Measurements from ENCODE around the gene MAP3K19. TPM values are rescaled to one million over a fixed set of nuclear protein-coding genes. Genes with fewer than 3 reads are reported as not detected.

MAP3K19 gene
- total RNA-seq, 1 donor = not detected

GRCh38 chr2:135004005-135004746 is 43.1 kb downstream of the MAP3K19 start:
- no peak overlapping the region for H3K4me3 ChIP-seq (ENCODE audit: insufficient read depth, low read length)
- peak overlapping the region; percentile 5 for H3K4me2 ChIP-seq (ENCODE audit: insufficient read depth, low read length)
- no peaks in the 10 kb centered on the region for H3K9me3 ChIP-seq (ENCODE audit: low read depth, low read length)
- H3K36me3 ChIP-seq (ENCODE audit: insufficient read depth, low read length) = no peaks in the 10 kb centered on the region
- H3K27ac ChIP-seq (ENCODE audit: low read depth, low read length) = no peak overlapping the region
- H4K20me1 ChIP-seq (ENCODE audit: insufficient read depth, low read length) = no peaks in the 10 kb centered on the region
- TF ChIP-seq CTCF (IDR thresholded peaks at IDR 0.05; ENCODE audit: extremely low read depth, low read depth, low read length) = peak; percentile 98
- no peaks in the 10 kb centered on the region for H3K79me2 ChIP-seq (ENCODE audit: insufficient read depth, low read length)
- H3K4me1 ChIP-seq (ENCODE audit: insufficient read depth, low read length) = peaks cover 4% of the 10 kb centered on the region
- peaks cover 15% of the 10 kb centered on the region for H3K27me3 ChIP-seq (ENCODE audit: insufficient read depth, low read length)
- peak overlapping the region; percentile 35 for H2AFZ ChIP-seq (ENCODE audit: low read length)
- DNase-seq (ENCODE audit: insufficient read length, low spot score, missing footprints) = peak; percentile 91

DNA sequence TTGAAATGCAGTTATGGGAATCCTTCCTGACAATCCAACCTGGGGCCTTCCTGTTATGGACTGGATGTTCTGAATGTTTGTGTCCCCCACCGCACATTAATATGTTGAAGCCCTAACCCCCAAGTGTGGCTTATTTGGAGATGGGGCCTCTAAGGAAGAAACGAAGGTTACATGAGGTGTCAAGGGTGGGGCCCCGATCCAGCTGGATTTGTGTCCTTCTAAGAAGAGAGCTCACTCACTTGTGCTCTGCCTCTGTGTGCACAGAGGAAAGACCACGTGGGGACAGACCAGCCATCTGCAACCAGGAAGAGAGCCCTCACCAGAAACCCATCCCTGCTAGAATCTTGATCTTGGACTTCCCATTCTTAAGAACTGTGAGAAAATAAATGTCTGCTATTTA is 44.4 kb downstream of the MAP3K19 start:
- Histone ChIP-seq H3K79me2 (ENCODE audit: insufficient read depth, low read length) (no peaks in the 10 kb centered on the region), H3K4me2 (ENCODE audit: insufficient read depth, low read length) (no peak overlapping the region), H3K9me3 (ENCODE audit: low read depth, low read length) (no peaks in the 10 kb centered on the region), H2AFZ (ENCODE audit: low read length) (no peak overlapping the region), H3K27me3 (ENCODE audit: insufficient read depth, low read length) (peaks cover 19% of the 10 kb centered on the region), H4K20me1 (ENCODE audit: insufficient read depth, low read length) (no peaks in the 10 kb centered on the region), H3K27ac (ENCODE audit: low read depth, low read length) (no peak overlapping the region), H3K4me1 (ENCODE audit: insufficient read depth, low read length) (peaks cover 4% of the 10 kb centered on the region), H3K36me3 (ENCODE audit: insufficient read depth, low read length) (no peaks in the 10 kb centered on the region), H3K4me3 (ENCODE audit: insufficient read depth, low read length) (no peak overlapping the region)
- DNase-seq (ENCODE audit: insufficient read length, low spot score, missing footprints) = no peak
- no peak for TF ChIP-seq CTCF (IDR thresholded peaks at IDR 0.05; ENCODE audit: extremely low read depth, low read depth, low read length)

- H3K79me2 ChIP-seq (ENCODE audit: insufficient read depth, low read length) = no peaks in the 10 kb centered on the region
- no peaks in the 10 kb centered on the region for H3K36me3 ChIP-seq (ENCODE audit: insufficient read depth, low read length)
- no peak overlapping the region for H3K4me3 ChIP-seq (ENCODE audit: insufficient read depth, low read length)
- H4K20me1 ChIP-seq (ENCODE audit: insufficient read depth, low read length) = no peaks in the 10 kb centered on the region
- H3K27ac ChIP-seq (ENCODE audit: low read depth, low read length) = no peak overlapping the region
- DNase-seq (ENCODE audit: insufficient read length, low spot score, missing footprints) = no peak
- peaks cover 1% of the 10 kb centered on the region for H3K4me1 ChIP-seq (ENCODE audit: insufficient read depth, low read length)
- peaks cover 11% of the 10 kb centered on the region for H3K27me3 ChIP-seq (ENCODE audit: insufficient read depth, low read length)
- TF ChIP-seq CTCF (IDR thresholded peaks at IDR 0.05; ENCODE audit: extremely low read depth, low read depth, low read length) = no peak
- no peak overlapping the region for H2AFZ ChIP-seq (ENCODE audit: low read length)
- H3K4me2 ChIP-seq (ENCODE audit: insufficient read depth, low read length) = no peak overlapping the region
- no peaks in the 10 kb centered on the region for H3K9me3 ChIP-seq (ENCODE audit: low read depth, low read length)
These were observed 47.7 kb downstream of the MAP3K19 start for GRCh38 chr2:134999521-134999920.

DNA sequence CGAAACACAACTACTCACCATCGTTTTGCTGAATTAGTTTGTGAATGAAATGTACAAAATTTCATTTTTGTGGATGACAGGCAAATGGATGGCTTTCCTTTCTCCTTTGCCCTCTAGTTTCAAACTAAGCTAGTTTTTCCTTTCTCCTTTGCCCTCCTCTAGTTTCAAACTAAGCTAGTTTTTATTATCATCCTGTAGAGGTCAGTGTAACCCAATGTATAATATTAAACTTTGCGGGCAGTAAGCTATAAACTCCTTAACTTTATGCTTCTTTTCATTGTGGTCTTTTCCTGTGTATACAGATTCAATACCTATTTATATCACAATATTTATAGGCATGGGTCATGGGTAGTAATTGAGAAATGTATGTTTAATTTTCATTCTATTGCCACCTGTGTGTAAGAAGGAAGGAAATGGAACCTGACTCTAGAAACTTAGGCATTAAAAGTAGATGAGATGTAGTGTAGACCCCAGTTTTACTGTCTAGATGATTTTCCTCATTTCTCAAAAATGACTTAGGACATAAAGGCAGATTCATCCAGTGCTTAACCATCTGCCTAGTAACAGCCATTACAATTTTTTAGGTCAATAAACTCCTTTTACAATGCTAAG is 58.1 kb downstream of the MAP3K19 start:
- H3K4me2 ChIP-seq (ENCODE audit: insufficient read depth, low read length) = no peak overlapping the region
- no peaks in the 10 kb centered on the region for H3K36me3 ChIP-seq (ENCODE audit: insufficient read depth, low read length)

More for the DNA sequence above, 58.1 kb downstream of the MAP3K19 start:
- H3K4me3 ChIP-seq (ENCODE audit: insufficient read depth, low read length) = no peak overlapping the region
- no peaks in the 10 kb centered on the region for H3K9me3 ChIP-seq (ENCODE audit: low read depth, low read length)
- no peak overlapping the region for H2AFZ ChIP-seq (ENCODE audit: low read length)
- no peaks in the 10 kb centered on the region for H4K20me1 ChIP-seq (ENCODE audit: insufficient read depth, low read length)
- H3K4me1 ChIP-seq (ENCODE audit: insufficient read depth, low read length) = no peaks in the 10 kb centered on the region
- DNase-seq (ENCODE audit: insufficient read length, low spot score, missing footprints) = no peak
- H3K27me3 ChIP-seq (ENCODE audit: insufficient read depth, low read length) = peaks cover 30% of the 10 kb centered on the region
- H3K79me2 ChIP-seq (ENCODE audit: insufficient read depth, low read length) = no peaks in the 10 kb centered on the region
- no peak overlapping the region for H3K27ac ChIP-seq (ENCODE audit: low read depth, low read length)
- TF ChIP-seq CTCF (IDR thresholded peaks at IDR 0.05; ENCODE audit: extremely low read depth, low read depth, low read length) = peak; percentile 52
